HL-60 (cell line): ENCODE results near the gene WDR20.

Experiments
- DNase-seq, 2 experiments: peaks; one replicate each; pipeline ENCODE4 v3.0.0-alpha.2; 2010 to 2020; ENCODE audit warnings: low read depth in 1 of 2, low spot score in 1 of 2
- H3K27ac ChIP-seq: fragments of 250-450 bp; sonication (Bioruptor Pico); replicated peaks from 2 replicates; pipeline ENCODE4 v1.5.1; 2020; ENCODE audit warnings: mild to moderate bottlenecking, moderate library complexity
- H3K27me3 ChIP-seq: fragments of 250-450 bp; sonication (Bioruptor Pico); 2 replicates; pipeline ENCODE4 v1.5.1; 2021; ENCODE audit warnings: mild to moderate bottlenecking, moderate library complexity; ENCODE audit not compliant: insufficient read depth, poor library complexity, severe bottlenecking
- H3K4me3 ChIP-seq: replicated peaks from 2 replicates; pipeline ENCODE4 v1.5.1; 2011; ENCODE audit warnings: mild to moderate bottlenecking, control low read depth, low read length; ENCODE audit not compliant: insufficient read depth
- GABPA ChIP-seq: IDR thresholded peaks from 2 replicates; pipeline ENCODE4 v1.6.1; 2012; ENCODE audit warnings: low read depth
- POLR2AphosphoS5 ChIP-seq: IDR thresholded peaks from 2 replicates; pipeline ENCODE4 v1.6.1; 2012; ENCODE audit warnings: low read depth
- SPI1 ChIP-seq: IDR thresholded peaks from 2 replicates; pipeline ENCODE4 v1.6.1; 2012; ENCODE audit warnings: low read depth, mild to moderate bottlenecking, borderline replicate concordance
- TF ChIP-seq, protein P1 (sequence below): IDR thresholded peaks from 2 replicates; pipeline ENCODE4 v1.6.1; 2012; ENCODE audit warnings: low read depth; ENCODE audit not compliant: insufficient replicate concordance
- TF ChIP-seq, protein P2 (sequence below): IDR thresholded peaks from one replicate; pipeline ENCODE4 v1.5.1; 2011; ENCODE audit warnings: low read length, control low read depth, inconsistent platforms; ENCODE audit not compliant: insufficient read depth

Gene WDR20

GRCh38 chr14:102213470-102213869 lies 73.8 kb downstream of the WDR20 start:
- TF ChIP-seq, protein P1, sequence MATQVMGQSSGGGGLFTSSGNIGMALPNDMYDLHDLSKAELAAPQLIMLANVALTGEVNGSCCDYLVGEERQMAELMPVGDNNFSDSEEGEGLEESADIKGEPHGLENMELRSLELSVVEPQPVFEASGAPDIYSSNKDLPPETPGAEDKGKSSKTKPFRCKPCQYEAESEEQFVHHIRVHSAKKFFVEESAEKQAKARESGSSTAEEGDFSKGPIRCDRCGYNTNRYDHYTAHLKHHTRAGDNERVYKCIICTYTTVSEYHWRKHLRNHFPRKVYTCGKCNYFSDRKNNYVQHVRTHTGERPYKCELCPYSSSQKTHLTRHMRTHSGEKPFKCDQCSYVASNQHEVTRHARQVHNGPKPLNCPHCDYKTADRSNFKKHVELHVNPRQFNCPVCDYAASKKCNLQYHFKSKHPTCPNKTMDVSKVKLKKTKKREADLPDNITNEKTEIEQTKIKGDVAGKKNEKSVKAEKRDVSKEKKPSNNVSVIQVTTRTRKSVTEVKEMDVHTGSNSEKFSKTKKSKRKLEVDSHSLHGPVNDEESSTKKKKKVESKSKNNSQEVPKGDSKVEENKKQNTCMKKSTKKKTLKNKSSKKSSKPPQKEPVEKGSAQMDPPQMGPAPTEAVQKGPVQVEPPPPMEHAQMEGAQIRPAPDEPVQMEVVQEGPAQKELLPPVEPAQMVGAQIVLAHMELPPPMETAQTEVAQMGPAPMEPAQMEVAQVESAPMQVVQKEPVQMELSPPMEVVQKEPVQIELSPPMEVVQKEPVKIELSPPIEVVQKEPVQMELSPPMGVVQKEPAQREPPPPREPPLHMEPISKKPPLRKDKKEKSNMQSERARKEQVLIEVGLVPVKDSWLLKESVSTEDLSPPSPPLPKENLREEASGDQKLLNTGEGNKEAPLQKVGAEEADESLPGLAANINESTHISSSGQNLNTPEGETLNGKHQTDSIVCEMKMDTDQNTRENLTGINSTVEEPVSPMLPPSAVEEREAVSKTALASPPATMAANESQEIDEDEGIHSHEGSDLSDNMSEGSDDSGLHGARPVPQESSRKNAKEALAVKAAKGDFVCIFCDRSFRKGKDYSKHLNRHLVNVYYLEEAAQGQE, result no peak
- TF ChIP-seq, protein P2, sequence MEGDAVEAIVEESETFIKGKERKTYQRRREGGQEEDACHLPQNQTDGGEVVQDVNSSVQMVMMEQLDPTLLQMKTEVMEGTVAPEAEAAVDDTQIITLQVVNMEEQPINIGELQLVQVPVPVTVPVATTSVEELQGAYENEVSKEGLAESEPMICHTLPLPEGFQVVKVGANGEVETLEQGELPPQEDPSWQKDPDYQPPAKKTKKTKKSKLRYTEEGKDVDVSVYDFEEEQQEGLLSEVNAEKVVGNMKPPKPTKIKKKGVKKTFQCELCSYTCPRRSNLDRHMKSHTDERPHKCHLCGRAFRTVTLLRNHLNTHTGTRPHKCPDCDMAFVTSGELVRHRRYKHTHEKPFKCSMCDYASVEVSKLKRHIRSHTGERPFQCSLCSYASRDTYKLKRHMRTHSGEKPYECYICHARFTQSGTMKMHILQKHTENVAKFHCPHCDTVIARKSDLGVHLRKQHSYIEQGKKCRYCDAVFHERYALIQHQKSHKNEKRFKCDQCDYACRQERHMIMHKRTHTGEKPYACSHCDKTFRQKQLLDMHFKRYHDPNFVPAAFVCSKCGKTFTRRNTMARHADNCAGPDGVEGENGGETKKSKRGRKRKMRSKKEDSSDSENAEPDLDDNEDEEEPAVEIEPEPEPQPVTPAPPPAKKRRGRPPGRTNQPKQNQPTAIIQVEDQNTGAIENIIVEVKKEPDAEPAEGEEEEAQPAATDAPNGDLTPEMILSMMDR, result no peak
- TF ChIP-seq SPI1 (no peak), POLR2AphosphoS5 (no peak), GABPA (no peak)
- H3K4me3 ChIP-seq, result no peak overlapping the region
- no peak overlapping the region for H3K27ac ChIP-seq
- no peak for DNase-seq
- H3K27me3 ChIP-seq, result no peaks in the 10 kb centered on the region

DNA sequence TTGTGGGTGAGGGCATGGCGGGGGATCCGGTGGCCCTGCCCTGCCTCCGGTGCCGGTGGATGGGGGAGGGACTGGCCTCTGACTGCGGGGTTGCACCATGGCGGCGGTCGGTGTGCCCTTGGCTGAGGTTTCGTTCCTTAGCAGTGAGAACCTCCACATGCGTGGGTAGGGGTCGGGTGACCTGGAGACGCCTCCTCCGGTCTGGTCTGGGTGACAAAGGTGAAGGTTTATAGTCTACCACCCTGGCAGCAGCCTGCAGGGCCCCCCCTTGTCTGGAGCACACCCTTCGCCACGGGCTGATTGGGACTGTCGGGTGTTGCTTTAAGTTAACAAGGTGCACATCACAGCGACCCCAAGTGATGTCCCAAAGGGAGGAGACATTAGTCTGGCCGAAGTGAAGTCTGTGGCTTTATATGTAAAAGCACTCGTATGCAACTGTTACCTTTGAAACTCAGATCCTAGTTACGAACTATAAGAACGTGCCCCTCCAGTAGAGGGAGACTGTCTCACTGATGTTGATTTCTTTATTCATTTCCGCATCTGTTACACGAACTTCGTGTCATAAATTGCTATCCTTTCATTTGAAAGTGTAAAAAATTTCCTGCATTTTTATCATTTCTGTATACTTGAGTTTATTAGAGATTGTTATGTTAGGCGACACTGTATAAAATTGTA lies 74.4 kb downstream of the WDR20 start:
- H3K4me3 ChIP-seq, result no peak overlapping the region
- DNase-seq, result no peak
- no peak for TF ChIP-seq SPI1
- no peak for TF ChIP-seq POLR2AphosphoS5
- TF ChIP-seq GABPA, result no peak
- TF ChIP-seq, protein P2, result no peak
- TF ChIP-seq, protein P1, result no peak
- no peaks in the 10 kb centered on the region for H3K27me3 ChIP-seq
- H3K27ac ChIP-seq, result no peak overlapping the region

GRCh38 chr14:102215071-102215470 lies 75.4 kb downstream of the WDR20 start:
- DNase-seq, result no peak
- TF ChIP-seq, protein P1, result no peak
- TF ChIP-seq SPI1, result no peak
- TF ChIP-seq, protein P2, result no peak
- TF ChIP-seq GABPA, result no peak
- no peak for TF ChIP-seq POLR2AphosphoS5
- Histone ChIP-seq H3K27ac (no peak overlapping the region), H3K27me3 (no peaks in the 10 kb centered on the region), H3K4me3 (no peak overlapping the region)
